ENCODE measurements around the gene P2RY14. TPM values are rescaled to one million over a fixed set of nuclear protein-coding genes. Genes with fewer than 3 reads are reported as not detected.

Gene P2RY14
- total and polyA plus RNA-seq, 2 experiments from 2014 or later = 0.95 TPM; not detected in 1

GRCh38 chr3:151174351-151174750, 104.0 kb downstream of the P2RY14 start (continued):
- TF ChIP-seq, protein P1, sequence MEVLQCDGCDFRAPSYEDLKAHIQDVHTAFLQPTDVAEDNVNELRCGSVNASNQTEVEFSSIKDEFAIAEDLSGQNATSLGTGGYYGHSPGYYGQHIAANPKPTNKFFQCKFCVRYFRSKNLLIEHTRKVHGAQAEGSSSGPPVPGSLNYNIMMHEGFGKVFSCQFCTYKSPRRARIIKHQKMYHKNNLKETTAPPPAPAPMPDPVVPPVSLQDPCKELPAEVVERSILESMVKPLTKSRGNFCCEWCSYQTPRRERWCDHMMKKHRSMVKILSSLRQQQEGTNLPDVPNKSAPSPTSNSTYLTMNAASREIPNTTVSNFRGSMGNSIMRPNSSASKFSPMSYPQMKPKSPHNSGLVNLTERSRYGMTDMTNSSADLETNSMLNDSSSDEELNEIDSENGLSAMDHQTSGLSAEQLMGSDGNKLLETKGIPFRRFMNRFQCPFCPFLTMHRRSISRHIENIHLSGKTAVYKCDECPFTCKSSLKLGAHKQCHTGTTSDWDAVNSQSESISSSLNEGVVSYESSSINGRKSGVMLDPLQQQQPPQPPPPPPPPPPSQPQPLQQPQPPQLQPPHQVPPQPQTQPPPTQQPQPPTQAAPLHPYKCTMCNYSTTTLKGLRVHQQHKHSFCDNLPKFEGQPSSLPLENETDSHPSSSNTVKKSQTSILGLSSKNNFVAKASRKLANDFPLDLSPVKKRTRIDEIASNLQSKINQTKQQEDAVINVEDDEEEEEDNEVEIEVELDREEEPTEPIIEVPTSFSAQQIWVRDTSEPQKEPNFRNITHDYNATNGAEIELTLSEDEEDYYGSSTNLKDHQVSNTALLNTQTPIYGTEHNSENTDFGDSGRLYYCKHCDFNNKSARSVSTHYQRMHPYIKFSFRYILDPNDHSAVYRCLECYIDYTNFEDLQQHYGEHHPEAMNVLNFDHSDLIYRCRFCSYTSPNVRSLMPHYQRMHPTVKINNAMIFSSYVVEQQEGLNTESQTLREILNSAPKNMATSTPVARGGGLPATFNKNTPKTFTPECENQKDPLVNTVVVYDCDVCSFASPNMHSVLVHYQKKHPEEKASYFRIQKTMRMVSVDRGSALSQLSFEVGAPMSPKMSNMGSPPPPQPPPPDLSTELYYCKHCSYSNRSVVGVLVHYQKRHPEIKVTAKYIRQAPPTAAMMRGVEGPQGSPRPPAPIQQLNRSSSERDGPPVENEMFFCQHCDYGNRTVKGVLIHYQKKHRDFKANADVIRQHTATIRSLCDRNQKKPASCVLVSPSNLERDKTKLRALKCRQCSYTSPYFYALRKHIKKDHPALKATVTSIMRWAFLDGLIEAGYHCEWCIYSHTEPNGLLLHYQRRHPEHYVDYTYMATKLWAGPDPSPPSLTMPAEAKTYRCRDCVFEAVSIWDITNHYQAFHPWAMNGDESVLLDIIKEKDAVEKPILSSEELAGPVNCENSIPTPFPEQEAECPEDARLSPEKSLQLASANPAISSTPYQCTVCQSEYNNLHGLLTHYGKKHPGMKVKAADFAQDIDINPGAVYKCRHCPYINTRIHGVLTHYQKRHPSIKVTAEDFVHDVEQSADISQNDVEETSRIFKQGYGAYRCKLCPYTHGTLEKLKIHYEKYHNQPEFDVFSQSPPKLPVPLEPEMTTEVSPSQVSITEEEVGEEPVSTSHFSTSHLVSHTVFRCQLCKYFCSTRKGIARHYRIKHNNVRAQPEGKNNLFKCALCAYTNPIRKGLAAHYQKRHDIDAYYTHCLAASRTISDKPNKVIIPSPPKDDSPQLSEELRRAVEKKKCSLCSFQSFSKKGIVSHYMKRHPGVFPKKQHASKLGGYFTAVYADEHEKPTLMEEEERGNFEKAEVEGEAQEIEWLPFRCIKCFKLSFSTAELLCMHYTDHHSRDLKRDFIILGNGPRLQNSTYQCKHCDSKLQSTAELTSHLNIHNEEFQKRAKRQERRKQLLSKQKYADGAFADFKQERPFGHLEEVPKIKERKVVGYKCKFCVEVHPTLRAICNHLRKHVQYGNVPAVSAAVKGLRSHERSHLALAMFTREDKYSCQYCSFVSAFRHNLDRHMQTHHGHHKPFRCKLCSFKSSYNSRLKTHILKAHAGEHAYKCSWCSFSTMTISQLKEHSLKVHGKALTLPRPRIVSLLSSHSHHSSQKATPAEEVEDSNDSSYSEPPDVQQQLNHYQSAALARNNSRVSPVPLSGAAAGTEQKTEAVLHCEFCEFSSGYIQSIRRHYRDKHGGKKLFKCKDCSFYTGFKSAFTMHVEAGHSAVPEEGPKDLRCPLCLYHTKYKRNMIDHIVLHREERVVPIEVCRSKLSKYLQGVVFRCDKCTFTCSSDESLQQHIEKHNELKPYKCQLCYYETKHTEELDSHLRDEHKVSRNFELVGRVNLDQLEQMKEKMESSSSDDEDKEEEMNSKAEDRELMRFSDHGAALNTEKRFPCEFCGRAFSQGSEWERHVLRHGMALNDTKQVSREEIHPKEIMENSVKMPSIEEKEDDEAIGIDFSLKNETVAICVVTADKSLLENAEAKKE (CRISPR knock-in tag; IDR thresholded peaks at IDR 0.05) = no peak
- TF ChIP-seq ZNF331 (CRISPR knock-in tag; IDR thresholded peaks at IDR 0.05; ENCODE audit: low read depth) = no peak
- no peak for TF ChIP-seq ZNF114 (CRISPR knock-in tag; IDR thresholded peaks at IDR 0.05)
- TF ChIP-seq NANOG (IDR thresholded peaks at IDR 0.05; ENCODE audit: borderline replicate concordance) = no peak
- TF ChIP-seq, protein P2, sequence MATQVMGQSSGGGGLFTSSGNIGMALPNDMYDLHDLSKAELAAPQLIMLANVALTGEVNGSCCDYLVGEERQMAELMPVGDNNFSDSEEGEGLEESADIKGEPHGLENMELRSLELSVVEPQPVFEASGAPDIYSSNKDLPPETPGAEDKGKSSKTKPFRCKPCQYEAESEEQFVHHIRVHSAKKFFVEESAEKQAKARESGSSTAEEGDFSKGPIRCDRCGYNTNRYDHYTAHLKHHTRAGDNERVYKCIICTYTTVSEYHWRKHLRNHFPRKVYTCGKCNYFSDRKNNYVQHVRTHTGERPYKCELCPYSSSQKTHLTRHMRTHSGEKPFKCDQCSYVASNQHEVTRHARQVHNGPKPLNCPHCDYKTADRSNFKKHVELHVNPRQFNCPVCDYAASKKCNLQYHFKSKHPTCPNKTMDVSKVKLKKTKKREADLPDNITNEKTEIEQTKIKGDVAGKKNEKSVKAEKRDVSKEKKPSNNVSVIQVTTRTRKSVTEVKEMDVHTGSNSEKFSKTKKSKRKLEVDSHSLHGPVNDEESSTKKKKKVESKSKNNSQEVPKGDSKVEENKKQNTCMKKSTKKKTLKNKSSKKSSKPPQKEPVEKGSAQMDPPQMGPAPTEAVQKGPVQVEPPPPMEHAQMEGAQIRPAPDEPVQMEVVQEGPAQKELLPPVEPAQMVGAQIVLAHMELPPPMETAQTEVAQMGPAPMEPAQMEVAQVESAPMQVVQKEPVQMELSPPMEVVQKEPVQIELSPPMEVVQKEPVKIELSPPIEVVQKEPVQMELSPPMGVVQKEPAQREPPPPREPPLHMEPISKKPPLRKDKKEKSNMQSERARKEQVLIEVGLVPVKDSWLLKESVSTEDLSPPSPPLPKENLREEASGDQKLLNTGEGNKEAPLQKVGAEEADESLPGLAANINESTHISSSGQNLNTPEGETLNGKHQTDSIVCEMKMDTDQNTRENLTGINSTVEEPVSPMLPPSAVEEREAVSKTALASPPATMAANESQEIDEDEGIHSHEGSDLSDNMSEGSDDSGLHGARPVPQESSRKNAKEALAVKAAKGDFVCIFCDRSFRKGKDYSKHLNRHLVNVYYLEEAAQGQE (IDR thresholded peaks at IDR 0.05; ENCODE audit: unreplicated experiment) = no peak
- no peak for TF ChIP-seq EZH2phosphoT487 (IDR thresholded peaks at IDR 0.05; ENCODE audit: unreplicated experiment)
- no peak for TF ChIP-seq POLR2AphosphoS5 (IDR thresholded peaks at IDR 0.05; ENCODE audit: low read depth)
- no peak for TF ChIP-seq STAT1 (IDR thresholded peaks at IDR 0.05; ENCODE audit: unreplicated experiment)
- TF ChIP-seq ETS1 (IDR thresholded peaks at IDR 0.05) = no peak
